Activated CD4-positive, alpha-beta memory T cell treated with anti-CD3 and anti-CD28 coated beads for 36 hours (primary cell): Measurements from ENCODE around the gene ZNF594. TPM values are rescaled to one million over a fixed set of nuclear protein-coding genes. Genes with fewer than 3 reads are reported as not detected.
"Not testable (repeated sequence)": the region's sequence is repeated elsewhere in the genome, so short reads cannot be mapped to it uniquely, and the experiment has no call there.

Source experiments
- CTCF ChIA-PET: fragments of 350-600 bp; sonication (Branson Sonifier 250); formaldehyde crosslinking; loops from one replicate; lab custom pipeline; 2021; ENCODE audit warnings: antibody characterized with exemption, inconsistent platforms; lab: Charles Lee
- POLR2A ChIA-PET: fragments of 350-600 bp; sonication (Branson Sonifier 250); formaldehyde crosslinking; loops from one replicate; lab custom pipeline; 2021; ENCODE audit warnings: antibody characterized with exemption; lab: Charles Lee
- DNase-seq: peaks from one replicate; pipeline ENCODE4 v3.0.0-alpha.2; 2020
- H3K27ac Mint-ChIP-seq: one replicate; pipeline ENCODE4 v1.8.0; 2021; ENCODE audit warnings: mixed read lengths
- H3K27me3 Mint-ChIP-seq: one replicate; pipeline ENCODE4 v1.8.0; 2021; ENCODE audit warnings: mixed read lengths
- H3K36me3 Mint-ChIP-seq: one replicate; pipeline ENCODE4 v1.8.0; 2021; ENCODE audit warnings: mixed read lengths
- H3K4me1 Mint-ChIP-seq: one replicate; pipeline ENCODE4 v1.8.0; 2021; ENCODE audit warnings: low read depth, mixed read lengths
- H3K4me3 Mint-ChIP-seq: one replicate; pipeline ENCODE4 v1.8.0; 2021; ENCODE audit warnings: mild to moderate bottlenecking, mixed read lengths
- H3K9me3 Mint-ChIP-seq: one replicate; pipeline ENCODE4 v1.8.0; 2021; ENCODE audit warnings: mixed read lengths
- intact Hi-C: fragments of 100-400 bp; cut with micrococcal nuclease; formaldehyde crosslinking; loops from one replicate; pipeline ENCODE4 v1.15.1; 2023
- total RNA-seq, 2 experiments: library from RNA; stranded (reverse); gene quantifications; one replicate each; pipeline ENCODE4 v1.2.3, GENCODE V29; 2021

Gene ZNF594
- total RNA-seq, 2 experiments from 2014 or later, result 5.3 to 6.2 TPM

DNA sequence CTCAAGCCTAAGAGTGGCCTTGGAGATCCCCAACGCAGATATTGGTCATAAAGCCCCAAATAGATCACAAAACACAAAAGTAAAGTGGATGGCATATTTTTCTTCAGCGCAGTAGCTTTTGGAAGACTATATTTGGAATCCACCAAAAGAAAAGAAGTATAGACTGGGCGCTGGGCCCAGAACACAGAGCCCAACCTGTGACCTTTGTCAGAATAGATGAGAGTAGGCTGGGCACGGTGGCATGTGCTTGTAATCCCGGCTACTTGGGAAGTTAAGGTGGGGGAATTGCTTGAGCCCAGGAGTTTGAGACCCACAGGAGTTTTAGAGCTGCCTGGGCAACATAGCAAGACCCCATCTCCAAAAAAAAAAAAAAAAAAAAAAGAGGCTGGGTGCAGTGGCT lies 28.4 kb upstream of the ZNF594 start:
- intact Hi-C loops, result no loop called here
- ChIA-PET CTCF (no interaction called here), POLR2A (no interaction called here)
- Mint-ChIP-seq H3K4me3 (no peak overlapping the region), H3K27ac (no peak overlapping the region), H3K36me3 (no peaks in the 10 kb centered on the region), H3K9me3 (no peaks in the 10 kb centered on the region), H3K27me3 (no peaks in the 10 kb centered on the region), H3K4me1 (peaks cover 8% of the 10 kb centered on the region)
- DNase-seq, result no peak

DNA sequence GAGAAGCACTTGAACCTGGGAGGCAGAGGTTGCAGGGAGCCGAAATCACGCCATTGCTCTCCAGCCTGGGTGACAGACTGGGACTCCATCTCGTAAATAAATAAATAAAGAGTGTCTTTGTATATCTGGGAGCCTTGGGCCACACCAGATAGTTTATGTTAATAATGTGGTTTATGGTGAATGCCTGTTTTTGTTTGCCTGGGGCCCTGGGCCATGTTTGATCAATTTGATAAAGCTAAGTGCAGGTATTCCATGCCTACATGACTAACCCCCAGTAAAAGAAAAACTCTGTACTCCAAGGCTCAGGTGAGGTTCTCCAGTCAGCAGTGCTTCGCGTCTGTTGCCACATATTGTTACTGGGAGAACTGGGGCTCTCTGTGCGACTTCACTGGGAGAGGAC lies 27.9 kb upstream of the ZNF594 start:
- no peaks in the 10 kb centered on the region for H3K9me3 Mint-ChIP-seq
- CTCF ChIA-PET, result no interaction called here
- POLR2A ChIA-PET, result no interaction called here
- H3K4me1 Mint-ChIP-seq, result peaks cover 8% of the 10 kb centered on the region
- H3K27me3 Mint-ChIP-seq, result no peaks in the 10 kb centered on the region
- no peak overlapping the region for H3K27ac Mint-ChIP-seq
- intact Hi-C loops, result no loop called here
- no peaks in the 10 kb centered on the region for H3K36me3 Mint-ChIP-seq
- no peak for DNase-seq
- no peak overlapping the region for H3K4me3 Mint-ChIP-seq

GRCh38 chr17:5217562-5217961 lies 25.9 kb upstream of the ZNF594 start:
- H3K27me3 Mint-ChIP-seq, H3K4me1 Mint-ChIP-seq, H3K27ac Mint-ChIP-seq, POLR2A ChIA-PET, CTCF ChIA-PET, H3K9me3 Mint-ChIP-seq, H3K4me3 Mint-ChIP-seq, H3K36me3 Mint-ChIP-seq, intact Hi-C loops, DNase-seq: not testable (repeated sequence)

- Mint-ChIP-seq H3K4me1 (no peaks in the 10 kb centered on the region), H3K9me3 (no peaks in the 10 kb centered on the region), H3K27me3 (no peaks in the 10 kb centered on the region), H3K4me3 (no peak overlapping the region), H3K36me3 (no peaks in the 10 kb centered on the region), H3K27ac (peak overlapping the region; percentile 19)
- no peak for DNase-seq
- ChIA-PET POLR2A (no interaction called here), CTCF (no interaction called here)
- intact Hi-C loops, result no loop called here
Measured at GRCh38 chr17:5211458-5211857, 19.8 kb upstream of the ZNF594 start.

GRCh38 chr17:5210614-5211252 lies 19.1 kb upstream of the ZNF594 start:
- intact Hi-C loops, result no loop called here
- CTCF ChIA-PET, result no interaction called here
- H3K27ac Mint-ChIP-seq, result no peak overlapping the region

DNA sequence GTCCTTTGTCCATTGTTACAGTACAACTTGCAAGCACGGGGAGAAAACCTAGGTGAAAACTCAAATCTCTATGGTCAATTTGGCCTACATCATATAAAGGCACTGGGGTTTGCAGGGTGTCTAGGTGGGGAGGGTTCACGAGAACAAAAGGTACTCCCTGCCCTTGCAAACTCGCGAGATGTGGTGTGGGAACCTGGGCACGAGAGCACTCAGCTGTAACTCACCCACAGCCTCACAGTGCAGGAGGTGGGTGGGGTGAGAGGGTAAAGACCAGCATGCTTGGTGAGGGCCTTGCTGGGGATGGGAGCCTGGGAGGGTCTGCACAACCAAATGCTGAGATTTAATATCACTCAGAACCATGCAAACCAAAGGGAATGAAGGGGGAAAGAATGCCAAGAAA lies 18.4 kb upstream of the ZNF594 start:
- intact Hi-C loops, result no loop called here
- Mint-ChIP-seq H3K4me1 (no peaks in the 10 kb centered on the region), H3K27me3 (no peaks in the 10 kb centered on the region), H3K27ac (no peak overlapping the region), H3K9me3 (no peaks in the 10 kb centered on the region), H3K36me3 (no peaks in the 10 kb centered on the region), H3K4me3 (no peak overlapping the region)
- DNase-seq, result no peak
- POLR2A ChIA-PET, result no interaction called here
- CTCF ChIA-PET, result no interaction called here

More at GRCh38 chr17:5210614-5211252, 19.1 kb upstream of the ZNF594 start:
- no peaks in the 10 kb centered on the region for H3K9me3 Mint-ChIP-seq
- POLR2A ChIA-PET, result no interaction called here
- no peaks in the 10 kb centered on the region for H3K36me3 Mint-ChIP-seq
- H3K4me1 Mint-ChIP-seq, result no peaks in the 10 kb centered on the region
- DNase-seq, result no peak
- no peaks in the 10 kb centered on the region for H3K27me3 Mint-ChIP-seq
- H3K4me3 Mint-ChIP-seq, result no peak overlapping the region

DNA sequence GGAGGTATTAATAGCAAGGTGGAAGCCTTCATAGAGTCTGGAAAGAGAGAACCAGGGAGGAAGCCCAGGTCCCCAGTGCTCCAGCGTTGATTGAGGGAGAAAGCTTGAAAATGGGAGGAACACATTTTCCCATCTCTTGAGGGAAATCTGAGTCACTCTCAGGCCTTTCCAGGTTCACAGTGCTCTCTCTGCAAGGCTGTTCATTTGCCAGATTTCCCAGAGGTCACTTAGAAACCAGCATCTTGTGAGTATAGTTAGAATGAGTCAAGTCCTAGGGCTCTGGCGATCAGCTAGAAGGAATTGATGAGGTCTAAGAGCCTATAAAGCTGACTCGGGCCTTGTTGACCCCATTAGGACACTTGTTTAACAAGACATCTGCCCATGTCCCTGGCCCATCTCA lies 17.7 kb upstream of the ZNF594 start:
- intact Hi-C loops, result no loop called here
- Mint-ChIP-seq H3K36me3 (no peaks in the 10 kb centered on the region), H3K4me1 (no peaks in the 10 kb centered on the region), H3K27ac (no peak overlapping the region), H3K9me3 (no peaks in the 10 kb centered on the region), H3K27me3 (no peaks in the 10 kb centered on the region), H3K4me3 (no peak overlapping the region)
- ChIA-PET POLR2A (no interaction called here), CTCF (no interaction called here)
- no peak for DNase-seq

DNA sequence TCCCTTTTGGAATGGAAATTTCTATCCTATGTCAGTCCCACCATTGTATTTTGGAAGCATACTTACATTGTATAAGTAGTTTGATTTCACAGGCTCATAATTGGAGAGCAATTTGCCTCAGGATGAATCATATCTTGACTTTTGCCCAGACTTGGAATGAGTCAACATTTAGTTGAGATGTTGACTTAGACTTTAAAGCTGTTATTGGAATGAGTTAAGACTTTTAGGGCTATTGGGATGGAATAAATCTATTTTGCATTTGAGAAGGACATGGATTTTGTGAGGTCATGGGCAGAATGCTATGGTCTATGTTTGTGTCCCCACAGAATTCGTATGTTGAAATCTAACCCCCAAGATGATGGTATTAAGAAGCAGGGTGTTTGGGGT lies 12.2 kb upstream of the ZNF594 start:
- Mint-ChIP-seq H3K27ac (no peak overlapping the region), H3K27me3 (no peaks in the 10 kb centered on the region), H3K4me1 (peaks cover 5% of the 10 kb centered on the region), H3K9me3 (no peaks in the 10 kb centered on the region), H3K4me3 (no peak overlapping the region), H3K36me3 (peaks cover 4% of the 10 kb centered on the region)
- no peak for DNase-seq
- intact Hi-C loops, result no loop called here
- POLR2A ChIA-PET, result no interaction called here
- CTCF ChIA-PET, result no interaction called here

DNA sequence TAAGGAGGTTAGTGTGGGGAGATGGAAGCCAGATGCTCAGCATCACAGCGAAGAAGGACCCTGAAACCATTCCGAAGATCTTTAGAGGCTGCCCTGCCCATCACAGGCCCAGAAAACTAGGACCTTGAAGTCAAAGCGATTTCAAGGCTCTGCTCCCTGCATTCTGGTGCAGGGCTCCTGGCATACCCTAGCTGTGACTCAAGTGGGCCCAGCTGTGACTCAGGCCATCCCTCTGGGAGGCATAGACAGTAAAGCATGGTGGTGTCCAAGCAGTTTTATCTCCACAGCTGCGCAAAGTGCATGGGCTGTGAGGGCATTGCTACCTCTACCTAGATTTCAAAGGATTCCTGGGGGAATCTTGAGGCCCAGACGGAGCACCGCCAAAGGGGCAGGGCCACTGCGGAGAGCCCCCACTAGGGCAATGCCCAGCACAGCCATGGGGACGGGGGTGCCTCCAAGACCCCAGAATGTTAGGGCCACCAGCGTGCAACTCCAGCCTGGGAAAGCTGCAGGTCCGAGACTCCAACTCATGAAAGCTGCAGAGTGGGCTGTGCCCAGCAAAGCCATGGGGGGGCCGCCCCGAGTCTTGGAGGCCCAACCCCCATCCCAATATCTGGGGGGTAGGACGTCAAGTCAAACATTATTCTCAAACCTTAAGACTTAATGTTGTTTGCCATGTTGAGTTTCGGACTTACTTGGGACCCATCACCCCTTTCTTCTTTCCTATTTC lies 11.7 kb upstream of the ZNF594 start:
- CTCF ChIA-PET, result no interaction called here

GRCh38 chr17:5201011-5201410 lies 9.3 kb upstream of the ZNF594 start:
- no peak for DNase-seq
- Mint-ChIP-seq H3K4me3 (no peak overlapping the region), H3K36me3 (peaks cover 4% of the 10 kb centered on the region), H3K9me3 (no peaks in the 10 kb centered on the region), H3K27me3 (no peaks in the 10 kb centered on the region), H3K27ac (no peak overlapping the region), H3K4me1 (peaks cover 5% of the 10 kb centered on the region)
- CTCF ChIA-PET, result no interaction called here
- POLR2A ChIA-PET, result no interaction called here
- intact Hi-C loops, result no loop called here

More for the DNA sequence above, 11.7 kb upstream of the ZNF594 start:
- Mint-ChIP-seq H3K27ac (no peak overlapping the region), H3K27me3 (no peaks in the 10 kb centered on the region), H3K9me3 (no peaks in the 10 kb centered on the region), H3K4me3 (no peak overlapping the region), H3K36me3 (peaks cover 4% of the 10 kb centered on the region), H3K4me1 (peaks cover 5% of the 10 kb centered on the region)
- POLR2A ChIA-PET, result no interaction called here
- intact Hi-C loops, result no loop called here
- no peak for DNase-seq

DNA sequence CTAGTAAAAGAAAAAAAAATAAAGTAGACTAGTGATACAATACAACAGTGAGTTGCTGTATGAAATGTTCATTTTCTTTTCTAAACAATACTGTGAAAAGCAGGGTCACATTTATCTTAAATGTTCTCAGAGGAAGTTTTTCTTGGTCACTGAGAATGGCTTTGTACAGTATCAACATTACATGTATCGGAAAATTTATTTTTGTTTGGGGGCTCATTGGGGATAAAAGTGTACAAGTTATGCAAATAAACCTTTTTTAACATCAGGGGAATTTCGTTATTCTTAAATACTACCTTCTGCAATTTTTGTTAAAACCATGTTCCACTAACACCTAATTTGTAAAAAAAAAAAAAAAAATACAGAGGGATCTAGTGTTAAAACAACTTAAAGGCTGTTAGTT lies 8.7 kb upstream of the ZNF594 start:
- Mint-ChIP-seq H3K27ac (no peak overlapping the region), H3K27me3 (no peaks in the 10 kb centered on the region), H3K36me3 (peaks cover 4% of the 10 kb centered on the region), H3K9me3 (no peaks in the 10 kb centered on the region), H3K4me1 (peaks cover 5% of the 10 kb centered on the region), H3K4me3 (no peak overlapping the region)
- CTCF ChIA-PET, result no interaction called here
- intact Hi-C loops, result no loop called here
- no peak for DNase-seq
- POLR2A ChIA-PET, result no interaction called here

GRCh38 chr17:5198472-5198871 lies 6.8 kb upstream of the ZNF594 start:
- ChIA-PET POLR2A (no interaction called here), CTCF (interaction anchor here (0.8 to 1.6 kb wide), 2 partner anchors 39 to 241 kb away, joined by 4 to 10 read pairs; partner anchors contain the start of gene C1QBP)
- H3K9me3 Mint-ChIP-seq, result no peaks in the 10 kb centered on the region
- intact Hi-C loops, result loop anchor here (5.0 kb wide), 1 partner anchor 239 kb away; the partner anchor contains the start of gene C1QBP
- no peak for DNase-seq
- H3K27me3 Mint-ChIP-seq, result no peaks in the 10 kb centered on the region
- no peaks in the 10 kb centered on the region for H3K36me3 Mint-ChIP-seq
- H3K4me1 Mint-ChIP-seq, result no peaks in the 10 kb centered on the region
- H3K27ac Mint-ChIP-seq, result no peak overlapping the region
- H3K4me3 Mint-ChIP-seq, result no peak overlapping the region

- ChIA-PET CTCF (interaction anchor here (1.0 to 1.6 kb wide), 2 partner anchors 44 to 80 kb away, joined by 3 to 5 read pairs; no protein-coding TSS in a partner anchor), POLR2A (no interaction called here)
- H3K27me3 Mint-ChIP-seq, result no peaks in the 10 kb centered on the region
- peaks cover 13% of the 10 kb centered on the region for H3K9me3 Mint-ChIP-seq
- DNase-seq, result no peak
- intact Hi-C loops, result loop anchor here (5.0 kb wide), 1 partner anchor 223 kb away; the partner anchor contains the start of gene NUP88
- H3K36me3 Mint-ChIP-seq, result peaks cover 21% of the 10 kb centered on the region
- no peak overlapping the region for H3K4me3 Mint-ChIP-seq
- H3K27ac Mint-ChIP-seq, result no peak overlapping the region
- peaks cover 20% of the 10 kb centered on the region for H3K4me1 Mint-ChIP-seq
Measured at GRCh38 chr17:5194346-5194745, 2.7 kb upstream of the ZNF594 start.
